Fibroblast of gingiva (primary cell): Measurements from ENCODE around the gene MAGEB4.

ENCODE experiments used
- DNase-seq: peaks from one replicate; pipeline ENCODE4 v3.0.0-alpha.2; 2011; ENCODE audit warnings: low read depth

MAGEB4 gene

GRCh38 chrX:30283456-30284200 is 41.8 kb downstream of the MAGEB4 start:
- peak; percentile 87 for DNase-seq
